Activated naive CD4-positive, alpha-beta T cell treated with anti-CD3 and anti-CD28 coated beads, Interleukin-2, amount 50 U/mL, for 16 hours (primary cell): ENCODE results near the gene IQCE.
A peak's percentile ranks its signal among the peaks of the same experiment; 100 is the strongest.

Experiments
- DNase-seq: peaks from one replicate; pipeline ENCODE4 v3.0.0-alpha.2; 2020

Gene IQCE

GRCh38 chr7:2558629-2559282, at the start of gene IQCE:
Gene IQCE, plus strand, starts transcription at chr7:2558979. Its CDS starts 203 bp downstream, at chr7:2559182.
- peak; percentile 91 for DNase-seq

- DNase-seq: no peak
Measured at GRCh38 chr7:2509298-2509906, 49.4 kb upstream of the IQCE start.

DNA sequence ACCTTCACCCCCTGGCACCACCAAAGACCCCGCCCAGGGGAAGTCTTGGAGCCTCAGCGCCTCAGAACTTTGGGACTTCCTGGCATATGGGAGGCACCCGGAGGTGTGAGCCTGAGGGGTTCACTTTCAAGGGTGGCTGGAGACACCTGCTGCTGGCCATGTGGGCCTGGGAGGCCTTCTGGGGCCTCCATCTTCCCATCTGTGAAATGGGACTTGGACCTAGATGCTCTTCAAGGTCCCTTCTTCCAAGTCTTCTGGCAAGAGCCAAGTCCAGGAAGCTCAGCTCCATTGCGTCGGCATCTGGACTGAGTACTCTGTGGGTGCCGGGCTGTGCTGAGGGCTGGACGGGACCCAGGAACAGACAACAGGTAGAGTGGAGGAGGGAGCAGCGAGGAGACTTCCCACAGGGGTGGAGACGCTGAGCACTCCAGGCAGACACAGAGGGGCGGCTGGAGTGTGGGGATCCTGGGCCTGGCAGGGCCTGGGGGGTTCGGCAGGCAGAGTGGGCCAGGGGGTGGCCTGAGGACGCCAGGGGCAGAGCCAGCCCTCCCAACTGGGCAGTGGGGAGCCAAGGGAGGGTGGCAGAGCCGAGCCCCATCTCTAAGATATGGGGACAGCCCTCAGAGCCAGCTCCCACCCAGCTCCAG, 48.5 kb upstream of the IQCE start:
- DNase-seq: no peak

GRCh38 chr7:2510909-2511768, 47.6 kb upstream of the IQCE start:
- DNase-seq: peak; percentile 50

GRCh38 chr7:2511769-2512168, 47.0 kb upstream of the IQCE start:
- DNase-seq: no peak

DNA sequence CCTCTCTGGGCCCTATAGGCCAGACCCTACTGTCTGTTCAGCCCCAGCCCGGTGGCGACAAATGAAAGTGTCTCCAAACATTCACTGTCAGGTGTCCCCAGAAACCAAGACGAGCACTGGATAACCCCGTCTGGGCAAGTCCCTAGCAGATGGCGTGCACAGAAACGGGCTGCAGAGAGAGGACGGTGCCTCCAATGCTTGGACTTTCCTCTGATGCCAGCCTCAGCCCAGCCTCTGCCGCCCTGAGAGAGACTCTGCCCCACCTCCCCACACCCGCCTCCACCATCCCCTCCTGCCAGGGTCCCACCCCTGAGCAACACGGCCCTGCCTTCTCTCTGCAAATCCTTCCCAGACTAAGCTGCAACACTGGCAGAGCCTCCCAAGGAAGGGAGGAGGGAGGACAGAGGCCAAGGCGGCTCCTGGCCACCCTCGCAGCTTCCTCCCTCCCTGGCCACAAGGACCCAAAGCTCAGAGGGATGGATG, 46.6 kb upstream of the IQCE start:
- DNase-seq: no peak

GRCh38 chr7:2512713-2513112, 46.1 kb upstream of the IQCE start:
- no peak for DNase-seq

DNA sequence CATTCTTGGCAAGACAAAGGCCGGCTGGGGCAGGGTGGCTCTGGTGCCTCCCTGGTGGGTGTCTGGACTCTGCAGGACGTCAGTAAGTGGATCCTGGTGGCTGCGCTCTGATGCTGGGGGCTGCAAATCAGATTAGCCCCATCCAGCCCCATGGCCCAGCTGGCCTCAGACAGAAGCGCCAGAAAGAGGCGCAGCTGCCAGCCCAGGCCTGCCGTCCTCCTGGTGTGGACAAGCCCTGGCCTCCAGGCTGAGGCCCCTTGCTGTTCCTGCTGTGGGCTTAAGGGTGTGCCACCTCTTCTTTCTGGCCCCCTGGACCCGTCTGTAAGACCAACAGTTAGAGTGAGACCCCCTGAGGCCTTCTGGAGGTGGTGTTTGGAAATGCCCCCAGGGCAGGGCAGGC, 45.1 kb upstream of the IQCE start:
- no peak for DNase-seq

DNA sequence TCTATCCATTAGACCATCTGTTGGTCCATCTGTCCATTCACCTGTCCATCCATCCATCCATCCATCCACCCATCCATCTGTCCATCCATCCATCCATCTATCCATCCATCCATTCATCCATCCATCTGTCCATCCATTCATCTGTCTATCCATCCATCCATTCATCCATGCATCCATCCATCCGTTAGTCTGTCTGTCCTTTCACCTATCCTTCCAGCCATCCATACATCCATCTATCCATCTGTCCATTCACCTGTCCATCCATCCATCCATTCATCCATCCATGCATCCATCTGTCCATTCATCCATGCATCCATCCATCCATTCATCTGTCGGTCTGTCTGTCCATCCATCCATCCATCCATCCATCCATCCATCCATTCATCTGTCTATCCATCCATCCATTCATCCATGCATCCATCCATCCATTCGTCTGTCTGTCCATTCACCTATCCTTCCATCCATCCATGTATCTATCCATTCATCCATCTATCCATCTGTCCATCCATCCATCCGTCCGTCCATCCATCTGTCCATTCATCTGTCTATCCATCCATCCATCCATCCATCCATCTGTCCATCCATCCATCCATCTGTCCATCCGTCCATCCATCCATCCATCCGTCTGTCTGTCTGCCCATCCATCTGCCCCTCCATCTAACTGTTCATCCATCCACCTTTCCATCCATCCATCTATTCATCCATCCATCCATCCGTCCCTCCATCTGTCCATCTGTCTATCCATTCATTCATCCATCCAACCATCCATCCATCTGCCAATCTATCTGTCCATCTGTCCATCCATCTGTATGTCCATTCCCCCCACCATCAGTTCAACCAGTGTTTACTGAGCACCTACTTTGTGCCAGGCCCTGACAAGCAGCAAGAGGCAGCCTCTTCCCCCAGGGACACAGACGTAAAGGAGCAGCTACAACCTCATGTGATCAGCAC, 44.0 kb upstream of the IQCE start:
- DNase-seq: no peak

DNA sequence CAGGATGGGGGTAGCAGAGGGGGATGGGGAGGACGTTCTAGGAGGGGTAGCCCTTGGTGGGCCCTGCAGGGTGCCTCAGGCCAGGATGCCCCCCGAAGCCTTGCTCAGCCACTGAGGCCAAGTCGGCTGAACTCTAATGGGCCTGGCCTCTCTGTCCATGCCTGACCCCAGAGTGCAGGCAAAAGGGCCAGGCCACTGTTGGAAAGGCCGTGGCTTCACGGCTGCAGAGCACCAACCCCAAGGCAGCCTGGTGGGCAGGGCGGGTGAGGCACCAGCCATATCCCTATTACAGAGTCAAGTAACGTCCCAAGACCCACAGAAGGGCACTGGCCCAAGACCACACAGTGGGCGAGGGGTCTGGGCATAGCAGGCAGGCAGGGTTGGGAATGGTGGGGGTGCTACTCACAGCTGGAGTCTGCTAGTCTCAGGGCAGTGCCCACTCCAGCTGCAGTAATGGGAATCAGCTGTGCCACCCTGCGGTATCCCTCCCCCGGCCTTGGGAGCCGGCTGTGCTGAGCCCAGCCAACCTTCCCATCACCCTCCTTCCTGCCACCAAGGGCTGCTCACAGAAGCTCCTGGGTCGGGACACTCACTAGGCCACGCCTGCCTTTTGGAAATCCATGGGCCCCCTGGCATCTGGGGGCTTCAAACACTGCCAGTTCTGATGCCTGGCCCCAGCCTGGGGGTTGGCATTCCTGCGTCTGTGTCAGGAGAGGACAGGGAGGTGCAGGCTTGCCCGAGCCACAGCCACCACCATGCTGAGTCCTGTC, 43.2 kb upstream of the IQCE start:
- DNase-seq: no peak

- no peak for DNase-seq
Measured at GRCh38 chr7:2516194-2516555, 42.6 kb upstream of the IQCE start.

- no peak for DNase-seq
Measured at GRCh38 chr7:2517026-2517425, 41.8 kb upstream of the IQCE start.

- no peak for DNase-seq
Measured at GRCh38 chr7:2517678-2518507, 40.9 kb upstream of the IQCE start.

GRCh38 chr7:2518737-2519118, 40.1 kb upstream of the IQCE start:
- DNase-seq: no peak

GRCh38 chr7:2519119-2519930, 39.5 kb upstream of the IQCE start, which contains the start of gene LFNG:
Gene LFNG, plus strand, starts transcription at chr7:2519774. Its CDS starts 88 bp downstream, at chr7:2519862.
- peak; percentile 83 for DNase-seq

DNA sequence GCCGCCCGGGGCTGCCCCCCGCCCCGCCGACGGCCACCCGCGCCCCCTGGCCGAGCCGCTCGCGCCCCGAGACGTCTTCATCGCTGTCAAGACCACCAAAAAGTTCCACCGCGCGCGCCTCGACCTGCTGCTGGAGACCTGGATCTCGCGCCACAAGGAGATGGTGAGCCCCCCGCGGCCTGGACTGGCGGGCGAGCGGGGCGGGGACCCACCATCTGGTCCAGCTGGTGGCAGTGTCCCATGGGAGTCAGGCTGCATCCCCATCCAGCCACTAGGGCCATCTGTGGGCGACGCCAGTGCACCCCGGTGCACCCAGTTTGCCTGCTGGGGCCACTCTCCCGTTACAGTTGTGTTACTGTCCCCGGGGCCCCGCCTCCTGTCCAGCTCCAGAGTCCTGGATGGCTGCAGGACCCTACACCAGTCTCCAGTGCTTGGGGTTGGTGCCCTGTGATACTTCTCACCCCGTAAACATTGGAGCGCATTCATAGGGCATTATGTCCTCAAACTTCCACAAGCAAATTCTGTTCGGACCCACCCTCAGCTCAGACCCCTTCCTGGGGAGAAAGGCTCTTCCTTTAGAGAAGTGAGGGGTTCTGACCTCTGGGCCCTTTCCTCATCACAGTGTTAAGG, 38.5 kb upstream of the IQCE start:
- no peak for DNase-seq

GRCh38 chr7:2520761-2521290, 38.0 kb upstream of the IQCE start:
- DNase-seq: no peak

DNA sequence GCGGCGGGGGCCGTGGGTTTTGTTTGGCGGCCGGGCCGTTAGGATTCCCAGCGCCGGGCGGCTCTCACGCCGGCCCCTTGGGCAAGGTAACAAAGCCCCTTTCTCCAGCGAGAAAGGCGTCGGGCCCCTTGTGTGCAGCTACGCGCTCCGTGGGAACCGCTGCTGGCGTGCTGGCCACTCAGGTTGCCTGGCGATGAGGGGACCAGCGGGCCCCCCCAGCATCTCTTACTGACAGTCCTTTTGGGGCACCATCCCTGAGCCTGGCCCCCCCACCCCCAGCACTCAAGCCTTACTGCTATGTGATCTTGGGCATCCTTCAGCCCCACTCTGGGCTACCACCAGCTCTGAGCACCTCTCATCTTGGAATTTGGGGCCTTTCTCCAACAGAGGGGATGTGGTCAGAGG, 37.4 kb upstream of the IQCE start:
- no peak for DNase-seq
